Endometrium (tissue), 2 donors: ENCODE data around the gene SLC12A8.

Source experiments
- FAIRE-seq: peaks from 2 replicates; lab custom pipeline; 2012; peaks lifted over from hg19 to GRCh38; lab: Jason Lieb, UNC
- donor health status: control.
- donor health status: control.

SLC12A8 gene

GRCh38 chr3:125212509-125213363 lies at the start of gene SLC12A8:
Gene SLC12A8 (minus strand): TSS chr3:125212748. CDS start chr3:125211349, 1,399 bp downstream.
- no peak for FAIRE-seq

- FAIRE-seq, result no peak
These were observed 49.6 kb upstream of the SLC12A8 start for GRCh38 chr3:125262161-125262560.

- FAIRE-seq, result no peak
These were observed 48.5 kb upstream of the SLC12A8 start for GRCh38 chr3:125261031-125261430.

- no peak for FAIRE-seq
These were observed 47.6 kb upstream of the SLC12A8 start for GRCh38 chr3:125260158-125260557.

- FAIRE-seq, result no peak
These were observed 45.0 kb upstream of the SLC12A8 start for GRCh38 chr3:125257536-125257935.

GRCh38 chr3:125256675-125257074 lies 44.1 kb upstream of the SLC12A8 start:
- no peak for FAIRE-seq

- FAIRE-seq, result no peak
These were observed 38.4 kb upstream of the SLC12A8 start for GRCh38 chr3:125250973-125251372.

- no peak for FAIRE-seq
These were observed 33.7 kb upstream of the SLC12A8 start for GRCh38 chr3:125246237-125246636.

- no peak for FAIRE-seq
These were observed 33.0 kb upstream of the SLC12A8 start for GRCh38 chr3:125245521-125245920.

GRCh38 chr3:125240496-125240895 lies 27.9 kb upstream of the SLC12A8 start:
- FAIRE-seq, result peak; percentile 68

GRCh38 chr3:125239266-125239665 lies 26.7 kb upstream of the SLC12A8 start:
- FAIRE-seq, result no peak

- no peak for FAIRE-seq
These were observed 26.2 kb upstream of the SLC12A8 start for GRCh38 chr3:125238759-125239158.

- FAIRE-seq, result no peak
These were observed 23.9 kb upstream of the SLC12A8 start for GRCh38 chr3:125236331-125236903.

- FAIRE-seq, result no peak
These were observed 22.3 kb upstream of the SLC12A8 start for GRCh38 chr3:125234831-125235230.

- no peak for FAIRE-seq
These were observed 19.9 kb upstream of the SLC12A8 start for GRCh38 chr3:125232401-125232800.

- FAIRE-seq, result no peak
These were observed 19.3 kb upstream of the SLC12A8 start for GRCh38 chr3:125231895-125232294.

GRCh38 chr3:125229707-125230106 lies 17.2 kb upstream of the SLC12A8 start:
- FAIRE-seq, result no peak

GRCh38 chr3:125229168-125229567 lies 16.6 kb upstream of the SLC12A8 start:
- no peak for FAIRE-seq

- FAIRE-seq, result no peak
These were observed 9.3 kb upstream of the SLC12A8 start for GRCh38 chr3:125221831-125222230.

- FAIRE-seq, result no peak
These were observed 8.3 kb upstream of the SLC12A8 start for GRCh38 chr3:125220727-125221429.

GRCh38 chr3:125220183-125220582 lies 7.6 kb upstream of the SLC12A8 start:
- FAIRE-seq, result no peak

GRCh38 chr3:125219261-125219701 lies 6.7 kb upstream of the SLC12A8 start:
- FAIRE-seq, result no peak

GRCh38 chr3:125214738-125215137 lies 2.2 kb upstream of the SLC12A8 start:
- no peak for FAIRE-seq
